HG03460 (cell line): ENCODE measurements around the gene KCNAB1.
A peak's percentile ranks its signal among the peaks of the same experiment; 100 is the strongest.

Experiments used
- ATAC-seq: cut with Tn5 transposase; IDR thresholded peaks from one replicate; pipeline ENCODE4 v1.9.1; 2021; ENCODE audit not compliant: unreplicated experiment

Gene KCNAB1

GRCh38 chr3:156356537-156357363 lies 236.4 kb downstream of the KCNAB1 start:
- ATAC-seq = no peak

GRCh38 chr3:156358232-156358631 lies 237.9 kb downstream of the KCNAB1 start:
- no peak for ATAC-seq

GRCh38 chr3:156359368-156359767 lies 239.0 kb downstream of the KCNAB1 start:
- ATAC-seq = no peak

GRCh38 chr3:156360083-156360482 lies 239.7 kb downstream of the KCNAB1 start:
- ATAC-seq = no peak

GRCh38 chr3:156360963-156361362 lies 240.6 kb downstream of the KCNAB1 start:
- no peak for ATAC-seq

- ATAC-seq = no peak
Measured at GRCh38 chr3:156366559-156366958, 246.2 kb downstream of the KCNAB1 start.

- ATAC-seq = no peak
Measured at GRCh38 chr3:156368189-156368588, 247.8 kb downstream of the KCNAB1 start.

- ATAC-seq = no peak
Measured at GRCh38 chr3:156371701-156372100, 251.3 kb downstream of the KCNAB1 start.

- no peak for ATAC-seq
Measured at GRCh38 chr3:156373095-156373494, 252.7 kb downstream of the KCNAB1 start.

- ATAC-seq = no peak
Measured at GRCh38 chr3:156373654-156374053, 253.3 kb downstream of the KCNAB1 start.

- ATAC-seq = no peak
Measured at GRCh38 chr3:156376199-156376598, 255.8 kb downstream of the KCNAB1 start.

GRCh38 chr3:156377266-156377665 lies 256.9 kb downstream of the KCNAB1 start:
- no peak for ATAC-seq

GRCh38 chr3:156377718-156378117 lies 257.3 kb downstream of the KCNAB1 start:
- ATAC-seq = no peak

- no peak for ATAC-seq
Measured at GRCh38 chr3:156378871-156379270, 258.5 kb downstream of the KCNAB1 start.

- ATAC-seq = no peak
Measured at GRCh38 chr3:156379327-156379726, 258.9 kb downstream of the KCNAB1 start.

- ATAC-seq = no peak
Measured at GRCh38 chr3:156381253-156381652, 260.9 kb downstream of the KCNAB1 start.

GRCh38 chr3:156382458-156383346 lies 262.3 kb downstream of the KCNAB1 start:
- ATAC-seq = peak; percentile 60

- ATAC-seq = no peak
Measured at GRCh38 chr3:156383441-156384025, 263.2 kb downstream of the KCNAB1 start.

GRCh38 chr3:156388497-156389448 lies 268.4 kb downstream of the KCNAB1 start:
- ATAC-seq = no peak

GRCh38 chr3:156389449-156389950 lies 269.1 kb downstream of the KCNAB1 start:
- ATAC-seq = no peak
